Naive thymus-derived CD8-positive, alpha-beta T cell (primary cell): ENCODE data around the gene FAM83F. TPM values are rescaled to one million over a fixed set of nuclear protein-coding genes. Genes with fewer than 3 reads are reported as not detected.
"Not testable (repeated sequence)": the region's sequence is repeated elsewhere in the genome, so short reads cannot be mapped to it uniquely, and the experiment has no call there.

ENCODE experiments used
- ATAC-seq, 2 donors: fragments of 150-1000 bp; cut with Tn5 transposase in 1 of 2; sonication (Bioruptor Pico), chemical (Tn5 transposase) in 1 of 2; 1 replicate in 1 of 2; 2 replicates in 1 of 2; pipeline ENCODE4 v1.10.0; 2021; ENCODE audit warnings: mild to moderate bottlenecking in 2 of 2, moderate library complexity in 2 of 2
- POLR2A ChIA-PET: fragments of 350-600 bp; sonication (Branson Sonifier 250); formaldehyde crosslinking; loops from one replicate; lab custom pipeline; 2021; ENCODE audit warnings: antibody characterized with exemption; lab: Charles Lee
- DNase-seq, 10 donors: peaks; one replicate each; pipeline versions ENCODE4 v3.0.0 to v3.0.0-alpha.2; 2020 to 2022
- H3K27ac Mint-ChIP-seq, 10 donors: one replicate each; pipeline ENCODE4 v1.8.0; 2020 to 2022; ENCODE audit warnings: mild to moderate bottlenecking in 10 of 10, mixed read lengths in 10 of 10, moderate library complexity in 4 of 10, inconsistent platforms in 1 of 10
- H3K27me3 Mint-ChIP-seq, 5 donors: one replicate each; pipeline ENCODE4 v1.8.0; 2021 to 2022; ENCODE audit warnings: mixed read lengths in 5 of 5
- H3K36me3 Mint-ChIP-seq, 3 donors: one replicate each; pipeline ENCODE4 v1.8.0; 2020 to 2022; ENCODE audit warnings: mixed read lengths in 3 of 3, mild to moderate bottlenecking in 2 of 3, inconsistent platforms in 1 of 3
- H3K4me1 Mint-ChIP-seq, 4 donors: one replicate each; pipeline ENCODE4 v1.8.0; 2021 to 2022; ENCODE audit warnings: mixed read lengths in 4 of 4
- H3K4me3 Mint-ChIP-seq, 10 donors: one replicate each; pipeline ENCODE4 v1.8.0; 2020 to 2022; ENCODE audit warnings: mild to moderate bottlenecking in 10 of 10, mixed read lengths in 10 of 10, moderate library complexity in 6 of 10, inconsistent platforms in 1 of 10
- H3K9me3 Mint-ChIP-seq, 9 donors: one replicate each; pipeline ENCODE4 v1.8.0; 2020 to 2022; ENCODE audit warnings: mixed read lengths in 9 of 9, mild to moderate bottlenecking in 3 of 9, inconsistent platforms in 1 of 9, moderate library complexity in 1 of 9
- polyA plus RNA-seq, 3 donors: library from polyadenylated mRNA; unstranded; fragments of 300-500 nt; fragmentation: Illumina TruSeq; gene quantifications; one replicate each; pipeline ENCODE4 v1.2.3, GENCODE V29; 2021
- total RNA-seq, 8 experiments: library from RNA in 2 of 8; stranded (reverse) in 2 of 8; gene quantifications; one replicate each; pipeline ENCODE4 v1.2.3 and lab custom pipeline; 2021 to 2026

Gene FAM83F
- total RNA-seq (1 to 10 TPM in 1 of 2 experiments, under 1 TPM in 1; 0.41 to 1.2 TPM), polyA plus RNA-seq (under 1 TPM in 2 of 3 donors, not detected in 1; 0.01 to 0.02 TPM), total RNA-seq (lab: John Stamatoyannopoulos, UW) (9.8 to 45.2 (median 16.6) reads per million in 6 experiments)

DNA sequence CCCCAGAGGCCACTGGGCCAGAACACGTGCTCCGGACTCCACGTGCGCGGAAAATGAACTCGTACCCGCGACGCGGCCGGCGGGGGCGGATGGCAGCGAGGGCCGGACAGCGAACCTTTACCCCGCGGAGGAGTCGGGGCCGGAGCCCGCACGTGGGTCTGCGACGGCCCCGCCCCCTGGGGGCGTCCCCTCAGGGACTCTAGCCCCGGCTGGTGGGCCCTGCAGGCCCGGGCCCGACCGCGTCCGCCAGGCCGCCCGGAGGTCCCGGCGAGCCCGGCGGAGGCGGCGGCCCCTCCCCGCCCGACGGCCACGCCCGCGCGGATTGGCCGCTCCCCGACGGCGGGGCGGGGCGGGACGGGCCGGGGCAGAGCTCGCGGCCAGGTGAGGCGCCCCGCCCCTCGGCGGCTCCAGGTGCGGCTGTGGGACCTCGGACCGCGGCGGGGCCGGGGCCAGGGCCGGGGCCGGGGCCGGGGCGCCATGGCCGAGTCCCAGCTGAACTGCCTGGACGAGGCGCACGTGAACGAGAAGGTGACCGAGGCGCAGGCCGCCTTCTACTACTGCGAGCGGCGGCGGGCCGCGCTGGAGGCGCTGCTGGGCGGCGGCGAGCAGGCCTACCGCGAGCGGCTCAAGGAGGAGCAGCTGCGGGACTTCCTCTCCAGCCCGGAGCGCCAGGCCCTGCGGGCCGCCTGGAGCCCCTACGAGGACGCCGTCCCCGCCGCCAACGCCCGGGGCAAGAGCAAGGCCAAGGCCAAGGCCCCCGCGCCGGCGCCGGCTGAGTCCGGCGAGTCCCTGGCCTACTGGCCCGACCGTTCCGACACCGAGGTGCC, at the start of gene FAM83F:
TSS of gene FAM83F (plus strand) at position 389 of the 827 bp plus-strand sequence. CDS start at position 478, 89 bp downstream.
- POLR2A ChIA-PET: interaction anchor here (0.8 to 1.9 kb wide), 7 partner anchors 10 to 98 kb away, joined by 3 to 8 read pairs (median 5); no protein-coding TSS in a partner anchor
- no peaks in the 10 kb centered on the region for H3K9me3 Mint-ChIP-seq
- H3K36me3 Mint-ChIP-seq: no peaks in the 10 kb centered on the region
- peak in 3 of 10 donors; percentile 13 to 50 (median 47) for DNase-seq
- peaks cover 0 to 33% (median 5%) of the 10 kb centered on the region in 5 donors for H3K27me3 Mint-ChIP-seq
- ATAC-seq: peak; percentile 21 to 65
- H3K4me3 Mint-ChIP-seq: peak within 1 kb of the TSS; percentile 57 to 88 (median 76)
- peaks cover 3 to 20% (median 11%) of the 10 kb centered on the region in 4 donors for H3K4me1 Mint-ChIP-seq
- peak within 1 kb of the TSS; percentile 54 to 95 (median 84) for H3K27ac Mint-ChIP-seq

DNA sequence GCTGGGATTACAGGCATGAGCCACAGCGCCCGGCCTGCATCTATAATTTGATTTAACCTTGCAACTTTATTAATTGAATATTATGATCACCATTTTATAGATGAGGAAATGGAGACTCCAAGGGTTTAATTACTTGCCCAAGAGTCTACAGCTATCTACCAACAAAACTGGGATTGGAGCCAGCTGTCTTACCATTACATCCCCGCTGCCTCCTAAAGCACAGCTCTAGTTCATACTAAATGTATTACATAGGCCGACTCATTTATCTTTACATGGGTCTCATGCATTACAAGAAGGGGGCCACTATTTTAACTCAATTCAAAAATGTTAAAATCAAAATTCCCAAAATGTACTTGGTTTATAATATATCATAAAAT, 48.6 kb upstream of the FAM83F start:
- Mint-ChIP-seq H3K27me3 (no peaks in the 10 kb centered on the region), H3K36me3 (peaks cover 18 to 63% (median 28%) of the 10 kb centered on the region in 3 donors), H3K9me3 (no peaks in the 10 kb centered on the region), H3K4me1 (peaks cover 52 to 100% (median 97%) of the 10 kb centered on the region in 4 donors), H3K4me3 (peak overlapping the region in 8 of 10 donors; percentile 50 to 89 (median 76)), H3K27ac (peak overlapping the region in 6 of 10 donors; percentile 89 to 99 (median 97))
- DNase-seq: no peak
- ATAC-seq: no peak
- POLR2A ChIA-PET: interaction anchor here (1.1 to 7.4 kb wide), 9 partner anchors 8 to 426 kb away, joined by 4 to 58 read pairs (median 7); partner anchors contain the start of genes ATF4 and GRAP2

DNA sequence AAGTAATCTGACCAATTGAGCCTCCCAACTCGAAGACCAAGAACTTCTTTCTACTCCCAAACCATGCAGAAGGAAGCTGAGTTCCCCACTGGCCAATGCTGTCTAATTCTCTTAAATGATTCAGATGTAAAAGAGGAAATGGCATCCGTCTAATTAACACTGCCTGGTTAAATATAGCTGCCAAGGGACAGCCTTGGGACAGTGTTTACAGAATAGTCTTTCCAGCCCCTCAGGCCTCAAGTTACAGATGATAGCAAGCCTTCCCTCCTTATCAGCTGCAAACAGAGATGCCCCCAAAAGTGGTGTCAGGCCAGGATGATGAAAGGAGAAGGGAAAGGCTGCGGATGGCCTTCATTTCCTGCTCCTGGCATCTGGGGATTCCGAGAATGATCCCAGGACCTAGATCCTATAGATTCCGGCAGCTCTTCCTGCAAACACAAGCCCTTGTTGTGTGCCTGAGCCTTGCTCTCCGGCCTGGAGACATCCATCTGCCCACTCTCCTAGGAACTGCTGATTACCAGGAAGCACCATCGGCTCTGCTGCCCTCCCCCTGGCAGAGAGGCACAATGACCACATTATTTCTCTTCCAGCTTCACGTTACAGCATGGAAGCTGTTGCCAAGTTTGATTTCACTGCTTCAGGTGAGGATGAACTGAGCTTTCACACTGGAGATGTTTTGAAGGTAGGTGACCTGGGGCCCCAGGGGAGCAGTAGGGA, 48.1 kb upstream of the FAM83F start:
- peaks cover 18 to 65% (median 31%) of the 10 kb centered on the region in 3 donors for H3K36me3 Mint-ChIP-seq

DNA sequence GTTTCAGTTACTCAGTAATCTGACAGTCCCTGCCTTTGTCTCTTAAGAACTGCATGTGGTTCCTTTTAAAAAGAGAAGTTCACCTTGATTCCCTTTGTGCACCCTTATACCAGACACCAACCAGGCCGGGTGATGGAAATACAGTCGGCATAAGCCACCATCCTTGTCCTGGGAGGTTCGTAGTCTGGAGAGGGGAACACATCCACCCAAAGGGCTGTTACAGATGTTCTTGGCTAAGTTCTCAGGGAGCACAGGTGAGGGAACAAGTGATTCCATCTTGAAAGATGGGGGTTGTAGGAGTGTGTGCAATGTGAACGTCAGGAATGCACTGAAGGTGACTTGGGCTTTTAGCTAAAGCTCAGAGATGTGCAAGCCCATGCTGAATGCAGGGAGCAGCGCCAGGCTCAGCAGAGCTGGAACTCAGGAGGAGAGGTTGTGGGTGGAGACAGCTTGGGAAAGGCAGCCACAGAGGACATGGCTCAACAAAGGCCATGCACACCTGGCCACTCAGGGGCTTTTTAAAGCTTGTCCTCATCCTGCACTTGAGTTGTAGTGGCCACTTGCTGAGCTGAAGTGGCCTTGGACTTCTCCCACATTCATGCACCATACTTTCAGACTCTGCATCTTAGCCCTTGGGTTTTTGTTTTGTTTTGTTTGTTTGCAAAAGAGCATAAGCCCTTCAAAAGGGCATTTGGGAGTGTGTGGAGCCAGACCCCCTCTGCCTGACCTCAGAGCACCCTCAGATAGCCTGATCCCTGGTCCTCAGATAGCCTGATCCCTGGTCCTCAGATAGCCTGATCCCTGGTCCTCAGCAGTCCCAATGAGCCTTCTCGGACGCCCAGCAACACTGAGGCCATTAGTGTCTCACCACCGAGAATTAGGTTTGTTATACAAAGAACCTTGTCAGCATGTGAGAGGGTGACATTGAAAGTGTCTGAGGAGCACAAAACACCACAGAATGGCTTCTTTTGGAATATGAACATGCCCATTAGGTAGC, 47.2 kb upstream of the FAM83F start:
- H3K4me3 Mint-ChIP-seq: peak overlapping the region; percentile 60 to 89 (median 81)
- POLR2A ChIA-PET: interaction anchor here (0.6 to 7.4 kb wide), 18 partner anchors 9 to 339 kb away, joined by 3 to 58 read pairs (median 5); partner anchors contain the start of gene GRAP2
- peaks cover 18 to 61% (median 31%) of the 10 kb centered on the region in 3 donors for H3K36me3 Mint-ChIP-seq
- DNase-seq (no peak), ATAC-seq (no peak)
- peaks cover 55 to 100% (median 98%) of the 10 kb centered on the region in 4 donors for H3K4me1 Mint-ChIP-seq
- peak overlapping the region in 6 of 10 donors; percentile 95 to 99 (median 97) for H3K27ac Mint-ChIP-seq
- H3K9me3 Mint-ChIP-seq: no peaks in the 10 kb centered on the region
- no peaks in the 10 kb centered on the region for H3K27me3 Mint-ChIP-seq

More for the DNA sequence above, 48.1 kb upstream of the FAM83F start:
- Mint-ChIP-seq H3K27ac (peak overlapping the region in 6 of 10 donors; percentile 95 to 99 (median 97)), H3K9me3 (no peaks in the 10 kb centered on the region), H3K4me3 (peak overlapping the region; percentile 60 to 89 (median 75)), H3K27me3 (no peaks in the 10 kb centered on the region), H3K4me1 (peaks cover 54 to 100% (median 98%) of the 10 kb centered on the region in 4 donors)
- no peak for DNase-seq
- no peak for ATAC-seq
- POLR2A ChIA-PET: interaction anchor here (0.9 to 7.4 kb wide), 13 partner anchors 8 to 427 kb away, joined by 3 to 58 read pairs (median 6); partner anchors contain the start of genes ATF4 and GRAP2

DNA sequence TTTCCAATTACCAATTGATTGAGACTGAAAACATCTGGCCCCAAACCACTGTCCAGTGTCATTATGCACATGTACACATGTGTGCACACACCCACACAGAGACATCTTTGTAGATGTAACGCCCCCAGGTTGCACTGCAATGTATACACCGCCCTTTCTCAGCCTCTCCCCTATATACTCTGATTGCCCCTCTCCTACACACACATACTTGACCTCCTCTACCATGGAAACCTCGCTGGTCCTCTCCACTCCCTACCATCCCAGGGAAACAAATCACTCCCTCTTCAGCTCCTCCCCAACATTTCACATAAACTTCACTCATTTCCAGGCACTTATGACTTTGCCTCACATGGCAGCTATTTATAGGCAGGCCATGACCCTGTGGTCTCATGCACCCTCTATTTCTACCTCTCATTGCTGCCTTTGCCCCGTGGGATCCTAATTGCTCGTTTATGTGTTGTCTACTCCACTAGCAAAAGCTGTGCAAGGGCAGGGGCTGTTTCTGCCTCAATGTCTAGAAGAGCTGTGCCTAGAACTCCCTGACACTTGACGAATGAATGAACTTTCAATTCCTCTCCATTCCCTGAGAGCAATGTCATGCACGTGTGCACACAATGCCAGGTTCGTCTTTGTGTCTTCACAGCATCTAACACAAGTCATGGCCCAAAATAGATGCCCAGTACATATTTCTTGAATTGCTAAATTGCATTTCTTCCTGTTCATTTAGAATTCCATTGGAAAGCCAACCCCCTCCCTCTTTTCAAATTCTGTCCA, 44.6 kb upstream of the FAM83F start:
- POLR2A ChIA-PET: interaction anchor here (0.6 to 7.2 kb wide), 11 partner anchors 7 to 396 kb away, joined by 3 to 56 read pairs (median 12); partner anchors contain the start of gene TMA7B
- no peak for DNase-seq
- H3K27me3 Mint-ChIP-seq: no peaks in the 10 kb centered on the region
- no peak for ATAC-seq
- H3K4me3 Mint-ChIP-seq: peak overlapping the region; percentile 29 to 89 (median 80)
- H3K36me3 Mint-ChIP-seq: peaks cover 23 to 75% (median 34%) of the 10 kb centered on the region in 3 donors
- H3K4me1 Mint-ChIP-seq: peaks cover 57 to 98% (median 95%) of the 10 kb centered on the region in 4 donors
- H3K9me3 Mint-ChIP-seq: no peaks in the 10 kb centered on the region
- H3K27ac Mint-ChIP-seq: peak overlapping the region in 6 of 10 donors; percentile 95 to 99 (median 97)

DNA sequence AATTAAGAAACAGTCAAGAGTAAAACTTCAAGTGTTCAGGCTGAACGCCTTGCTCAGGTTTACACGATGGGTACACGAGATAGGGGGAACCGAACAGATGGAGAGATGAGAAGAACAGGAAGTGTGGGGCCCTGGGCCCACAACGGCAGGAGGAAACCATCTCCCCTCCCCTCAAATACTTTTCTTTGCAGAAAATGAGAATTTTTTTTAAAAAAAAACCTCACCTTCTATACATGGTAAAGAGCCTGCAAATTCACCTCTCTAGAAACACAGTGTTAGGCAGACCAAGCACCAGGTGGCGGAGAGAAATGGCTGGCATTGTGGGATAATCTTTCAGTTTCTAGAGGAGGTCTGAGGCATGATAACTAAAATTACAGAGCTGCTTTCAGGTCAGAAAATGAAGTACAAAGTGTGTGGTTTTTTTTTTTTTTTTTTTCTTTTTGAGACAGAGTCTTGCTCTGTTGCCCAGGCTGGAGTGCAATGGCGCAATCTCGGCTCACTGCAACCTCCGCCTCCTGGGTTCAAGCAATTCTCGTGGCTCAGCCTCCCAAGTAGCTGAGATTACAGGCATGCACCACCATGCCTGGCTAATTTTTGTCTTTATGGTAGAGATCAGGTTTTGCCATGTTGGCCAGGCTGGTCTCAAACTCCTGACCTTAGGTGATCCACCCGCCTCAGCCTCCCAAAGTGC, 43.0 kb upstream of the FAM83F start:
- H3K27ac Mint-ChIP-seq: peak overlapping the region in 6 of 10 donors; percentile 95 to 99 (median 97)
- peaks cover 26 to 86% (median 39%) of the 10 kb centered on the region in 3 donors for H3K36me3 Mint-ChIP-seq
- peak in 7 of 10 donors; percentile 41 to 79 (median 58) for DNase-seq
- not testable (repeated sequence) for H3K9me3 Mint-ChIP-seq, H3K27me3 Mint-ChIP-seq
- H3K4me3 Mint-ChIP-seq: peak overlapping the region; percentile 64 to 90 (median 80)
- H3K4me1 Mint-ChIP-seq: peaks cover 57 to 100% (median 93%) of the 10 kb centered on the region in 4 donors
- POLR2A ChIA-PET: interaction anchor here (0.7 to 7.2 kb wide), 17 partner anchors 9 to 93 kb away, joined by 3 to 56 read pairs (median 6); no protein-coding TSS in a partner anchor
- ATAC-seq: peak; percentile 71 to 82

DNA sequence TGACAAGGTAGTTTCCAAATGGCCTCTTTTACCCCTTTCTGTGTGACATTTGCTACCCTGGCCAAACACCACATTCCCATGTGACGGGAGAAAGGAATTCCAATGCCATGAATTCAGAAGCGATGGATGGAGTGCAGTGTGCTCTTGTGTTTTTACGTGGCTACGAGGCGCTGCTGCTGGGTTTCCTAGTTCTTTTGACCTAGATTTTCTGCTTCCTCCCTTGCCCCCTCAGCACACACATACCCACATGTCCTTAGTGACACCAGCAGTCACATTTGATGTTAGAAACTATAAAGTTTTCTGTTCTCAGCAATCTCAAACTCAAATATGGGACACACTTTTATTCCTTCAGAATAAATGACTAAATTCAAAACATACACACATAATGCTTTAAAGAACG, 42.4 kb upstream of the FAM83F start:
- POLR2A ChIA-PET: interaction anchor here (0.7 to 7.2 kb wide), 16 partner anchors 10 to 92 kb away, joined by 3 to 56 read pairs (median 7); no protein-coding TSS in a partner anchor
- H3K4me3 Mint-ChIP-seq: peak overlapping the region; percentile 64 to 90 (median 80)
- H3K36me3 Mint-ChIP-seq: peaks cover 32 to 86% (median 42%) of the 10 kb centered on the region in 3 donors
- DNase-seq (peak in 5 of 10 donors; percentile 22 to 70 (median 60)), ATAC-seq (peak; percentile 48 to 65)
- no peaks in the 10 kb centered on the region for H3K9me3 Mint-ChIP-seq
- peaks cover 54 to 100% (median 93%) of the 10 kb centered on the region in 4 donors for H3K4me1 Mint-ChIP-seq
- no peaks in the 10 kb centered on the region for H3K27me3 Mint-ChIP-seq
- peak overlapping the region in 6 of 10 donors; percentile 95 to 99 (median 97) for H3K27ac Mint-ChIP-seq

DNA sequence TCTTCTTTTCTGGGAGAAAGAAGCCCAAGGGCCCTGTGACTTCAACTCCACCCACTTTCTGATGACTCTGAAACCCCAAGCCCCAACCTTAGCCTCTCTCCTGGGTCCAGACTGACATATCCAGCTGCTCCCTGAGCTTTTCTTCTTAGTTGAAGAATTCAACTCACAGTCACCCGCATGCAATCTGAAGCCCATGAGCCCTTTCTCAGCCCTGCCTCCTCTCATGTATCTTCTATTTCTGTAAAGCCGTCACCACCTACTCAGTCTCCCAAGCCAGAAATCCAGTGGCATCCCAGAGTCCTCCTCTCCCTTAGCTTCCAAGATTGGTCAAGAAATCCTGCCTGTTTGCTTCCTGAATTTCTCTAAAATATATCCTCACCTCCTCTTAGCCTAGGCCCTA, 41.7 kb upstream of the FAM83F start:
- peak overlapping the region; percentile 23 to 90 (median 80) for H3K4me3 Mint-ChIP-seq
- POLR2A ChIA-PET: interaction anchor here (0.6 to 7.2 kb wide), 12 partner anchors 9 to 335 kb away, joined by 3 to 56 read pairs (median 4); no protein-coding TSS in a partner anchor
- H3K9me3 Mint-ChIP-seq: no peaks in the 10 kb centered on the region
- H3K27ac Mint-ChIP-seq: peak overlapping the region in 6 of 10 donors; percentile 95 to 99 (median 97)
- peaks cover 58 to 99% (median 92%) of the 10 kb centered on the region in 4 donors for H3K4me1 Mint-ChIP-seq
- ATAC-seq (no peak), DNase-seq (no peak)
- H3K27me3 Mint-ChIP-seq: no peaks in the 10 kb centered on the region
- peaks cover 33 to 86% (median 46%) of the 10 kb centered on the region in 3 donors for H3K36me3 Mint-ChIP-seq

DNA sequence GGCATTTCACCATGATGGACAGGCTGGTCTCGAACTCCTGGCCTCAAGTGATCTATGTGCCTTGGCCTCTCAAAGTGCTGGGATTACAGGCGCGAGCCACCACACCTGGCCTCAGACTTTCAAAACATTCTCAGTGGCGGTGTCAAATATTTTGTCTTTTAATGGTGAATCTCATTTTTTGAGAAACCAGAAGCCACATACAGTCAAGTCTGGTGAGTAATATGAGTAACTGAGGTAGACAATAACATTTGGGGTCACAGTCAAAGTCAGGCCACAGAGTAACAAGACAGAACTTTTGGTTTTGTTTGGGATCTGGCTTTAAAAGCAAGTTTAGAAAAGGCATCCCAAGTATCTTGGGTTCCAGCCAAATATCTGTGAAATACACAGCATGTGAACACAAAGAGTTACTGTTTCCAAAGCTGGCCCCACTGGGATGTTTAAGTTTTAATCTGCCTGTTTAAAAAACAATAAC, 40.1 kb upstream of the FAM83F start:
- ATAC-seq (peak in 1 of 2 donors; percentile 10), DNase-seq (no peak)
- H3K36me3 Mint-ChIP-seq: peaks cover 22 to 86% (median 46%) of the 10 kb centered on the region in 3 donors
- peak overlapping the region in 6 of 10 donors; percentile 84 to 99 (median 97) for H3K27ac Mint-ChIP-seq
- POLR2A ChIA-PET: interaction anchor here (1.8 to 3.1 kb wide), 2 partner anchors 12 to 45 kb away, joined by 5 to 16 read pairs; no protein-coding TSS in a partner anchor
- H3K4me1 Mint-ChIP-seq: peaks cover 61 to 99% (median 93%) of the 10 kb centered on the region in 4 donors
- H3K4me3 Mint-ChIP-seq: peak overlapping the region in 5 of 10 donors; percentile 4 to 72 (median 29)
- no peaks in the 10 kb centered on the region for H3K27me3 Mint-ChIP-seq
- no peaks in the 10 kb centered on the region for H3K9me3 Mint-ChIP-seq
